CD14-positive monocyte (primary cell): Measurements from ENCODE around the gene TMEM59L. TPM values are rescaled to one million over a fixed set of nuclear protein-coding genes. Genes with fewer than 3 reads are reported as not detected.
A peak's percentile ranks its signal among the peaks of the same experiment; 100 is the strongest.

Experiments
- DNase-seq, 3 donors: peaks; one replicate each; pipeline ENCODE4 v3.0.0-alpha.2; 2011 to 2022
- H2AFZ ChIP-seq: 2 replicates; pipeline ENCODE4 v1.6.0; 2012; ENCODE audit warnings: mild to moderate bottlenecking, low read depth, low read length, inconsistent platforms; ENCODE audit not compliant: insufficient read depth, poor library complexity, severe bottlenecking
- H3K27ac ChIP-seq, 2 donors: 1 replicate in 1 of 2; 2 replicates in 1 of 2; pipeline ENCODE4 v1.5.1; 2012 to 2013; ENCODE audit warnings: low read length in 2 of 2, control low read depth in 1 of 2, inconsistent platforms in 1 of 2, low read depth in 1 of 2, mild to moderate bottlenecking in 1 of 2
- H3K27me3 ChIP-seq, 2 donors: one replicate each; pipeline versions ENCODE4 v1.6.0 to v1.6.1; 2011 to 2013; ENCODE audit warnings: low read length in 2 of 2; ENCODE audit not compliant: control insufficient read depth in 2 of 2, insufficient read depth in 2 of 2
- H3K36me3 ChIP-seq, 2 donors: replicated peaks in 1 of 2; 1 replicate in 1 of 2; 2 replicates in 1 of 2; pipeline versions ENCODE4 v1.5.1 to v1.6.1; 2012 to 2013; ENCODE audit warnings: low read length in 2 of 2, control low read depth in 1 of 2, inconsistent platforms in 1 of 2, mild to moderate bottlenecking in 1 of 2; ENCODE audit not compliant: insufficient read depth in 2 of 2, control insufficient read depth in 1 of 2
- H3K4me1 ChIP-seq, 2 donors: 1 replicate in 1 of 2; 2 replicates in 1 of 2; pipeline versions ENCODE4 v1.5.1 to v1.6.1; 2012 to 2013; ENCODE audit warnings: low read length in 2 of 2, control low read depth in 1 of 2, inconsistent platforms in 1 of 2, mild to moderate bottlenecking in 1 of 2, moderate library complexity in 1 of 2; ENCODE audit not compliant: insufficient read depth in 2 of 2, control insufficient read depth in 1 of 2
- H3K4me2 ChIP-seq: replicated peaks from 2 replicates; pipeline ENCODE3; 2012; ENCODE audit warnings: low read length, moderate library complexity, mild to moderate bottlenecking; ENCODE audit not compliant: poor library complexity, severe bottlenecking; ENCODE audit errors: extremely low read depth
- H3K4me3 ChIP-seq, 3 experiments: fragments of 200-600 bp in 1 of 3; sonication (generic) in 1 of 3; replicated peaks in 1 of 3; 1 replicate in 2 of 3; 2 replicates in 1 of 3; pipeline ENCODE4 v1.5.1; 2011 to 2013; ENCODE audit warnings: low read length in 3 of 3, mild to moderate bottlenecking in 3 of 3, control low read depth in 2 of 3, low read depth in 2 of 3, inconsistent platforms in 1 of 3, moderate library complexity in 1 of 3
- H3K79me2 ChIP-seq: 2 replicates; pipeline ENCODE4 v1.6.0; 2012; ENCODE audit warnings: mild to moderate bottlenecking, control low read depth, inconsistent platforms, low read length, moderate library complexity; ENCODE audit not compliant: insufficient read depth
- H3K9ac ChIP-seq: 2 replicates; pipeline ENCODE4 v1.6.0; 2017; ENCODE audit warnings: low read length, mild to moderate bottlenecking; ENCODE audit not compliant: insufficient read depth, poor library complexity, severe bottlenecking
- H3K9me3 ChIP-seq, 2 donors: replicated peaks in 1 of 2; 1 replicate in 1 of 2; 2 replicates in 1 of 2; pipeline versions ENCODE4 v1.5.1 to v1.6.1; 2012 to 2013; ENCODE audit warnings: low read length in 2 of 2, control low read depth in 1 of 2; ENCODE audit not compliant: control insufficient read depth in 1 of 2, insufficient read depth in 1 of 2
- H4K20me1 ChIP-seq: 2 replicates; pipeline ENCODE4 v1.6.0; 2012; ENCODE audit warnings: mild to moderate bottlenecking, low read length, control low read depth, moderate library complexity; ENCODE audit not compliant: insufficient read depth
- H3K27ac Mint-ChIP-seq, 7 donors: one replicate each; pipeline ENCODE4 v1.8.0; 2020; ENCODE audit warnings: mild to moderate bottlenecking in 7 of 7, mixed read lengths in 7 of 7, moderate library complexity in 6 of 7, inconsistent platforms in 2 of 7
- H3K27me3 Mint-ChIP-seq, 3 donors: one replicate each; pipeline ENCODE4 v1.8.0; 2021 to 2022; ENCODE audit warnings: low read depth in 3 of 3, mild to moderate bottlenecking in 3 of 3, mixed read lengths in 3 of 3, moderate library complexity in 3 of 3, inconsistent platforms in 1 of 3
- H3K36me3 Mint-ChIP-seq, 2 donors: one replicate each; pipeline ENCODE4 v1.8.0; 2020; ENCODE audit warnings: mixed read lengths in 2 of 2, inconsistent platforms in 1 of 2, mild to moderate bottlenecking in 1 of 2
- H3K4me1 Mint-ChIP-seq: one replicate; pipeline ENCODE4 v1.8.0; 2020; ENCODE audit warnings: mild to moderate bottlenecking, mixed read lengths
- H3K4me3 Mint-ChIP-seq, 2 donors: one replicate each; pipeline ENCODE4 v1.8.0; 2020; ENCODE audit warnings: mild to moderate bottlenecking in 2 of 2, mixed read lengths in 2 of 2, moderate library complexity in 1 of 2
- H3K9me3 Mint-ChIP-seq, 7 donors: one replicate each; pipeline ENCODE4 v1.8.0; 2020 to 2022; ENCODE audit warnings: mixed read lengths in 7 of 7, mild to moderate bottlenecking in 6 of 7, moderate library complexity in 6 of 7, inconsistent platforms in 2 of 7
- WGBS: methylation state at CpG from one replicate; pipeline ENCODE4 v1.1.5; 2013; ENCODE audit warnings: missing lambda C conversion rate; ENCODE audit not compliant: insufficient coverage; 5-methylcytosine and 5-hydroxymethylcytosine counted together
- intact Hi-C, 2 donors: fragments of 100-400 bp; cut with micrococcal nuclease; formaldehyde crosslinking; loops; one replicate each; pipeline versions ENCODE4 v1.15.0 to v1.15.1; 2023
- polyA plus RNA-seq, 3 donors: library from polyadenylated mRNA; depleted of rRNA in 1 of 3; unstranded in 2 of 3; stranded (reverse) in 1 of 3; fragments of 300-500 nt in 2 of 3; fragments of >200 nt in 1 of 3; fragmentation: Illumina TruSeq in 2 of 3; gene quantifications; 1 replicate in 2 of 3; 2 replicates in 1 of 3; pipeline ENCODE4 v1.2.3, GENCODE V29; 2012 to 2021
- TF ChIP-seq, protein P1 (sequence below): fragments of 200-600 bp; IDR thresholded peaks from one replicate; pipeline ENCODE4 v1.8.0; 2022; ENCODE audit warnings: antibody characterized with exemption, mild to moderate bottlenecking

Gene TMEM59L
- polyA plus RNA-seq, 3 donors: not detected

GRCh38 chr19:18586306-18586705 lies 26.4 kb upstream of the TMEM59L start:
- Mint-ChIP-seq H3K9me3 (peaks cover 0 to 3% (median 0%) of the 10 kb centered on the region in 7 donors), H3K27ac (peak overlapping the region in 6 of 7 donors; percentile 46 to 79 (median 54)), H3K4me1 (peaks cover 40% of the 10 kb centered on the region), H3K36me3 (peaks cover 4 to 10% of the 10 kb centered on the region in 2 donors), H3K27me3 (peaks cover 0 to 3% (median 1%) of the 10 kb centered on the region in 3 donors), H3K4me3 (no peak overlapping the region)
- H3K27me3 ChIP-seq: no peaks in the 10 kb centered on the region
- H3K4me3 ChIP-seq: no peak overlapping the region
- TF ChIP-seq, protein P1, sequence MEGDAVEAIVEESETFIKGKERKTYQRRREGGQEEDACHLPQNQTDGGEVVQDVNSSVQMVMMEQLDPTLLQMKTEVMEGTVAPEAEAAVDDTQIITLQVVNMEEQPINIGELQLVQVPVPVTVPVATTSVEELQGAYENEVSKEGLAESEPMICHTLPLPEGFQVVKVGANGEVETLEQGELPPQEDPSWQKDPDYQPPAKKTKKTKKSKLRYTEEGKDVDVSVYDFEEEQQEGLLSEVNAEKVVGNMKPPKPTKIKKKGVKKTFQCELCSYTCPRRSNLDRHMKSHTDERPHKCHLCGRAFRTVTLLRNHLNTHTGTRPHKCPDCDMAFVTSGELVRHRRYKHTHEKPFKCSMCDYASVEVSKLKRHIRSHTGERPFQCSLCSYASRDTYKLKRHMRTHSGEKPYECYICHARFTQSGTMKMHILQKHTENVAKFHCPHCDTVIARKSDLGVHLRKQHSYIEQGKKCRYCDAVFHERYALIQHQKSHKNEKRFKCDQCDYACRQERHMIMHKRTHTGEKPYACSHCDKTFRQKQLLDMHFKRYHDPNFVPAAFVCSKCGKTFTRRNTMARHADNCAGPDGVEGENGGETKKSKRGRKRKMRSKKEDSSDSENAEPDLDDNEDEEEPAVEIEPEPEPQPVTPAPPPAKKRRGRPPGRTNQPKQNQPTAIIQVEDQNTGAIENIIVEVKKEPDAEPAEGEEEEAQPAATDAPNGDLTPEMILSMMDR: peak; percentile 21
- H3K27ac ChIP-seq: peak overlapping the region in 1 of 2 donors; percentile 67
- no peaks in the 10 kb centered on the region for H3K9me3 ChIP-seq
- no CpG with 5 or more reads among the region's 2 CpGs for WGBS
- H2AFZ ChIP-seq: peak overlapping the region; percentile 50
- peak; percentile 38 to 70 (median 65) for DNase-seq
- H3K36me3 ChIP-seq: peaks cover 3 to 8% of the 10 kb centered on the region in 2 donors
- H3K9ac ChIP-seq: no peak overlapping the region
- peaks cover 35 to 51% of the 10 kb centered on the region in 2 donors for H3K4me1 ChIP-seq
- peaks cover 20% of the 10 kb centered on the region for H4K20me1 ChIP-seq
- intact Hi-C loops: loop anchor here (5.0 to 10.0 kb wide), 2 partner anchors 124 to 132 kb away; no protein-coding TSS in a partner anchor
- peaks cover 8% of the 10 kb centered on the region for H3K79me2 ChIP-seq
- no peak overlapping the region for H3K4me2 ChIP-seq

DNA sequence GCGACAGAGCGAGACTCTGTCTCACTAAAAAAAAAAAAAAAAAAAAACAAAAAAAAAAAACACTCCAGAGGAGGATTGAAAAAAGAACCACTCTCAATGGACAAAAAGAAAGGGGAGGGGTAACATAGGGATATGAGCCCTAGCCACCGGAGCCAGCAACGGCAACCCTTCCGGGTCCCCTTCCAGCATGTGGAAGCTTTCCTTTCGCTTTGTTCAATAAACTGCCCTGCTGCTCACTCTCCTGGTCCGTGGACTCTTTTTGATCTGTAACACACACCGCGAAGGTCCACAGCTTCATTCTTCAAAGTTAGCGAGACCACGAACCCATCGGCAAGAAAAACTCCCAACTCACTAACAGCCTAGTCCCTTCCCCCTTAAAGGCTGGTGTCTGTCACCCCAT lies 25.1 kb upstream of the TMEM59L start:
- Histone ChIP-seq H2AFZ (peak overlapping the region; percentile 91), H3K4me3 (peak overlapping the region in 1 of 3 experiments; percentile 92), H4K20me1 (peaks cover 20% of the 10 kb centered on the region), H3K9ac (peak overlapping the region; percentile 76), H3K27ac (peak overlapping the region in 1 of 2 donors; percentile 84), H3K9me3 (no peaks in the 10 kb centered on the region), H3K4me1 (peaks cover 35 to 51% of the 10 kb centered on the region in 2 donors), H3K4me2 (peak overlapping the region; percentile 99), H3K36me3 (peaks cover 7 to 8% of the 10 kb centered on the region in 2 donors), H3K79me2 (peaks cover 8% of the 10 kb centered on the region), H3K27me3 (no peaks in the 10 kb centered on the region)
- Mint-ChIP-seq H3K9me3 (peaks cover 0 to 3% (median 0%) of the 10 kb centered on the region in 7 donors), H3K36me3 (peaks cover 10 to 21% of the 10 kb centered on the region in 2 donors), H3K4me1 (peaks cover 40% of the 10 kb centered on the region), H3K27me3 (peaks cover 0 to 3% (median 2%) of the 10 kb centered on the region in 3 donors), H3K27ac (peak overlapping the region in 3 of 7 donors; percentile 48 to 93 (median 85)), H3K4me3 (peak overlapping the region in 1 of 2 donors; percentile 89)
- intact Hi-C loops: loop anchor here (5.0 to 10.0 kb wide), 2 partner anchors 125 to 133 kb away; no protein-coding TSS in a partner anchor
- TF ChIP-seq, protein P1: no peak
- no peak for DNase-seq
- 80% methylated on average over 10 of the region's 12 CpGs for WGBS
